Calu3 (cell line): ENCODE results near the gene UROS. TPM values are rescaled to one million over a fixed set of nuclear protein-coding genes. Genes with fewer than 3 reads are reported as not detected.

ENCODE experiments used
- BruUV-seq: library from RNA; stranded (reverse); fragments of 400-500 nt; replicated peaks from 2 replicates; lab custom pipeline; 2021; lab: Mats Ljungman, UMichigan
- CTCF ChIA-PET: fragments of 300-600 bp; sonication (Branson Sonifier 250); formaldehyde crosslinking; loops from one replicate; lab custom pipeline; 2022; ENCODE audit warnings: antibody characterized with exemption; lab: Charles Lee
- DNase-seq: peaks from one replicate; pipeline ENCODE4 v3.0.0; 2022
- H3K27ac Mint-ChIP-seq: one replicate; pipeline ENCODE4 v1.8.0; 2022; ENCODE audit warnings: mixed read lengths; ENCODE audit not compliant: unreplicated experiment
- H3K27me3 Mint-ChIP-seq: one replicate; pipeline ENCODE4 v1.8.0; 2022; ENCODE audit warnings: mixed read lengths; ENCODE audit not compliant: unreplicated experiment
- H3K36me3 Mint-ChIP-seq: one replicate; pipeline ENCODE4 v1.8.0; 2022; ENCODE audit warnings: mild to moderate bottlenecking, moderate library complexity, mixed read lengths; ENCODE audit not compliant: insufficient read depth, unreplicated experiment
- H3K4me1 Mint-ChIP-seq: one replicate; pipeline ENCODE4 v1.8.0; 2022; ENCODE audit warnings: mild to moderate bottlenecking, low read depth, mixed read lengths; ENCODE audit not compliant: unreplicated experiment
- H3K4me3 Mint-ChIP-seq: one replicate; pipeline ENCODE4 v1.8.0; 2022; ENCODE audit warnings: mild to moderate bottlenecking, low read depth, moderate library complexity, mixed read lengths; ENCODE audit not compliant: unreplicated experiment
- H3K9me3 Mint-ChIP-seq: one replicate; pipeline ENCODE4 v1.8.0; 2022; ENCODE audit warnings: low read depth, mixed read lengths; ENCODE audit not compliant: unreplicated experiment
- CTCF ChIP-seq: fragments of 200-600 bp; IDR thresholded peaks from one replicate; pipeline ENCODE4 v1.8.0; 2022; ENCODE audit warnings: antibody characterized with exemption; ENCODE audit not compliant: unreplicated experiment
- intact Hi-C: fragments of 100-400 bp; cut with micrococcal nuclease; formaldehyde crosslinking; loops from one replicate; pipeline ENCODE4 v1.10.0; 2022; ENCODE audit not compliant: unreplicated experiment
- total RNA-seq: library from RNA; stranded (reverse); gene quantifications from 2 replicates; pipeline ENCODE4 v1.2.3, GENCODE V29; 2022

The UROS gene
- total RNA-seq, 1 experiment from 2014 or later = 45.3 TPM

GRCh38 chr10:125812128-125812750, 10.8 kb downstream of the UROS start:
- no peaks in the 10 kb centered on the region for H3K27me3 Mint-ChIP-seq
- intact Hi-C loops = no loop called here
- peaks cover 2% of the 10 kb centered on the region for H3K9me3 Mint-ChIP-seq
- no peaks in the 10 kb centered on the region for H3K4me1 Mint-ChIP-seq
- no TSS peak for BruUV-seq
- no peak overlapping the region for H3K27ac Mint-ChIP-seq
- no peak for DNase-seq
- CTCF ChIA-PET = no interaction called here
- peaks cover 5% of the 10 kb centered on the region for H3K36me3 Mint-ChIP-seq
- TF ChIP-seq CTCF = no peak
- H3K4me3 Mint-ChIP-seq = no peak overlapping the region

GRCh38 chr10:125811251-125811650, 11.8 kb downstream of the UROS start:
- H3K27me3 Mint-ChIP-seq = no peaks in the 10 kb centered on the region
- H3K4me3 Mint-ChIP-seq = no peak overlapping the region
- no peak for DNase-seq
- no peaks in the 10 kb centered on the region for H3K4me1 Mint-ChIP-seq
- no peak for TF ChIP-seq CTCF
- BruUV-seq = no TSS peak
- peaks cover 5% of the 10 kb centered on the region for H3K36me3 Mint-ChIP-seq
- H3K27ac Mint-ChIP-seq = no peak overlapping the region
- CTCF ChIA-PET = no interaction called here
- intact Hi-C loops = no loop called here
- H3K9me3 Mint-ChIP-seq = peaks cover 2% of the 10 kb centered on the region

GRCh38 chr10:125808047-125808446, 15.0 kb downstream of the UROS start:
- no peak for DNase-seq
- CTCF ChIA-PET = no interaction called here
- Mint-ChIP-seq H3K9me3 (peaks cover 2% of the 10 kb centered on the region), H3K4me3 (no peak overlapping the region), H3K27me3 (no peaks in the 10 kb centered on the region), H3K36me3 (peaks cover 8% of the 10 kb centered on the region), H3K4me1 (no peaks in the 10 kb centered on the region), H3K27ac (no peak overlapping the region)
- intact Hi-C loops = no loop called here
- BruUV-seq = no TSS peak
- TF ChIP-seq CTCF = no peak

- Mint-ChIP-seq H3K27ac (no peak overlapping the region), H3K9me3 (no peaks in the 10 kb centered on the region), H3K4me1 (no peaks in the 10 kb centered on the region), H3K4me3 (no peak overlapping the region), H3K27me3 (no peaks in the 10 kb centered on the region), H3K36me3 (peaks cover 9% of the 10 kb centered on the region)
- CTCF ChIA-PET = interaction anchor here (0.6 kb wide), 1 partner anchor 65 kb away, joined by 5 read pairs; no protein-coding TSS in a partner anchor
- intact Hi-C loops = no loop called here
- TF ChIP-seq CTCF = no peak
- BruUV-seq = no TSS peak
- DNase-seq = no peak
These were observed 20.3 kb downstream of the UROS start for GRCh38 chr10:125802739-125803138.
